Keratinocyte (primary cell): Measurements from ENCODE around the gene EYA4. TPM values are rescaled to one million over a fixed set of nuclear protein-coding genes. Genes with fewer than 3 reads are reported as not detected.

Source experiments
- DNase-seq: peaks from one replicate; pipeline ENCODE4 v3.0.0-alpha.2; 2011; ENCODE audit warnings: low read depth, missing footprints, low spot score
- FAIRE-seq: peaks from 2 replicates; lab custom pipeline; 2011; peaks lifted over from hg19 to GRCh38; lab: Jason Lieb, UNC
- H2AFZ ChIP-seq: 2 replicates; pipeline ENCODE4 v1.6.0; 2012; ENCODE audit warnings: low read length, control low read depth, inconsistent platforms; ENCODE audit not compliant: control insufficient read depth
- H3K27ac ChIP-seq: 2 replicates; pipeline ENCODE4 v1.5.1; 2011; ENCODE audit warnings: low read length; ENCODE audit not compliant: control insufficient read depth, insufficient read depth
- H3K27me3 ChIP-seq: 3 replicates; pipeline ENCODE4 v1.6.0; 2011; ENCODE audit warnings: low read length; ENCODE audit not compliant: control insufficient read depth, insufficient read depth; ENCODE audit errors: extremely low read depth
- H3K36me3 ChIP-seq, 2 experiments: 2 replicates in 1 of 2; 3 replicates in 1 of 2; pipeline ENCODE4 v1.5.1; 2011; ENCODE audit warnings: low read length in 2 of 2, mild to moderate bottlenecking in 1 of 2; ENCODE audit not compliant: control insufficient read depth in 2 of 2, insufficient read depth in 2 of 2; ENCODE audit errors: extremely low read depth in 1 of 2
- H3K4me1 ChIP-seq: 3 replicates; pipeline ENCODE4 v1.5.1; 2011; ENCODE audit warnings: low read length; ENCODE audit not compliant: control insufficient read depth, insufficient read depth; ENCODE audit errors: extremely low read depth
- H3K4me2 ChIP-seq: 3 replicates; pipeline ENCODE4 v1.6.0; 2011; ENCODE audit warnings: low read depth, low read length; ENCODE audit not compliant: control insufficient read depth, insufficient read depth; ENCODE audit errors: extremely low read depth
- H3K4me3 ChIP-seq, 3 experiments: fragments of 200-600 bp in 1 of 3; sonication (generic) in 1 of 3; 2 replicates in 2 of 3; 3 replicates in 1 of 3; pipeline ENCODE4 v1.5.1; 2011 to 2016; ENCODE audit warnings: low read length in 3 of 3, mild to moderate bottlenecking in 3 of 3, control low read depth in 2 of 3, inconsistent platforms in 1 of 3, low read depth in 1 of 3, mixed read lengths in 1 of 3, mixed run types in 1 of 3, moderate library complexity in 1 of 3; ENCODE audit not compliant: control insufficient read depth in 2 of 3, insufficient read depth in 2 of 3; ENCODE audit errors: extremely low read depth in 1 of 3
- H3K79me2 ChIP-seq: 2 replicates; pipeline ENCODE4 v1.6.0; 2012; ENCODE audit warnings: low read length; ENCODE audit not compliant: control insufficient read depth, insufficient read depth
- H3K9ac ChIP-seq: 3 replicates; pipeline ENCODE4 v1.6.0; 2011; ENCODE audit warnings: low read length; ENCODE audit not compliant: control insufficient read depth, insufficient read depth; ENCODE audit errors: extremely low read depth
- H3K9me1 ChIP-seq: 3 replicates; pipeline ENCODE4 v1.6.0; 2011; ENCODE audit warnings: low read length; ENCODE audit not compliant: control insufficient read depth, insufficient read depth; ENCODE audit errors: extremely low read depth
- H3K9me3 ChIP-seq: 2 replicates; pipeline ENCODE4 v1.5.1; 2012; ENCODE audit warnings: low read depth, low read length; ENCODE audit not compliant: control insufficient read depth
- H4K20me1 ChIP-seq: 3 replicates; pipeline ENCODE4 v1.6.0; 2011; ENCODE audit warnings: low read length; ENCODE audit not compliant: control insufficient read depth, insufficient read depth; ENCODE audit errors: extremely low read depth
- EZH2 ChIP-seq: IDR thresholded peaks from one replicate; pipeline ENCODE4 v1.6.1; 2012; ENCODE audit warnings: inconsistent platforms, mild to moderate bottlenecking, low read length, moderate library complexity
- dilution Hi-C: fragments of 300-500 bp; cut with MboI; formaldehyde crosslinking; loops from one replicate; pipeline ENCODE4 v1.7.0; 2020; ENCODE audit warnings: low sequenced_read_pairs; ENCODE audit not compliant: extremely low pct_ligation_motif_present
- polyA plus RNA-seq, 5 experiments: library from polyadenylated mRNA; depleted of rRNA in 3 of 5; stranded (reverse) in 3 of 5; stranded (forward) in 1 of 5; unstranded in 1 of 5; fragments of >200 nt; gene quantifications; 1 replicate in 1 of 5; 2 replicates in 3 of 5; 3 replicates in 1 of 5; pipeline versions ENCODE4 v1.2.1 to v1.2.3, GENCODE V29; 2011 to 2012; ENCODE audit warnings: missing spikeins in 2 of 5, low read depth in 1 of 5, low replicate concordance in 1 of 5
- TF ChIP-seq, protein P1 (sequence below), 3 experiments: IDR thresholded peaks in 1 of 3; conservative IDR thresholded peaks in 1 of 3; optimal IDR thresholded peaks in 1 of 3; 2 replicates in 2 of 3; 3 replicates in 1 of 3; pipeline versions ENCODE3 to v1.5.1; 2011; ENCODE audit warnings: low read length in 3 of 3, mild to moderate bottlenecking in 3 of 3, moderate library complexity in 2 of 3, control low read depth in 1 of 3, inconsistent platforms in 1 of 3; ENCODE audit not compliant: insufficient read depth in 2 of 3; ENCODE audit errors: extremely low read depth in 1 of 3

EYA4 gene
- polyA plus RNA-seq, 1 donor (not counting 4 experiments of a cell fraction or from before 2014, with no cell fraction given), result 0.01 TPM

DNA sequence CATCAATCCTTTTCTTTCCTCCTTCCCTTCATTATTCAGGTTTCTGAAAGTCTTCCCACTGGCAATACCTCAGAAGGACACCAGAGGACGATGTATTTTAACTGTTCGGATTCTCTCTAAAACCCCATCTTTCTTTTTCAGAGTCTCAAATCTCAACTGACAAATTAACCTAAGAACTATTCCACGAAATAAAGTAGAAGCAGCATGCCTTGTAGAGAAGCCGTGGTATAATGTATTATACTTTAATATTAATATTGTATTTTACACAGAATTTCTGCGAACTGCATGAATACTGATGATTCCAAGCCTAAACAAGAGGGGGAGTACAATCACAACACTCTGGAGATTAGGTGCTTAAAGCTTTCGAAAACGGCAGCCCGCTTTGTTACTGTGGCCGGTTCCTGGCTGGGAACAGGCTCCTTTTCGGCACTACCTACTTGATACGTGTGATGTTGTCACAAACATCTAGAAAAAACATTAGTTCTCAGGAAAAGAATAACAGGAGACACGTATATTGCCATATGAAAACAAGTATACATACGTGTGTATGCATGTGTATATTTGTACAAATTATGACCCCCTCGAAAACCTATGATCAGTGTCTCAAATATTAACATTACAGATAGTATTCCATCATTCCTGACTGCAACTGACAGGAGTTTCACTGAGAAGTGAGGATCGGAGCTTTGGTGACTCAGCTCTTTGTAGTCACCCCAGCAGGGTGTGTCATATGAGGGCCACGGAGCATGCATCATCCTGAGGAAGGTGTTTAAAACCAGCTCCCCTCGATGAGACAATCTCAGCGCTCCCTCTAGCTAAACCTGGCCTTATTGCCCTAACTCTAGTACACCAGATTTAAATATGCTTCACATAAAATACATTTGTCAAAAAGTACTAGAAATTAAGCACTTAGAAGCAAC lies 328.1 kb downstream of the EYA4 start:
- Histone ChIP-seq H3K27me3 (no peaks in the 10 kb centered on the region), H3K36me3 (no peaks in the 10 kb centered on the region), H3K9ac (peak overlapping the region; percentile 71), H3K27ac (peak overlapping the region; percentile 72), H3K4me1 (peaks cover 9% of the 10 kb centered on the region), H3K9me1 (no peaks in the 10 kb centered on the region), H3K4me2 (peak overlapping the region; percentile 90), H2AFZ (peak overlapping the region; percentile 65), H3K9me3 (no peaks in the 10 kb centered on the region), H4K20me1 (no peaks in the 10 kb centered on the region), H3K79me2 (no peaks in the 10 kb centered on the region), H3K4me3 (peak overlapping the region; percentile 3 to 58 (median 56))
- TF ChIP-seq, protein P1, sequence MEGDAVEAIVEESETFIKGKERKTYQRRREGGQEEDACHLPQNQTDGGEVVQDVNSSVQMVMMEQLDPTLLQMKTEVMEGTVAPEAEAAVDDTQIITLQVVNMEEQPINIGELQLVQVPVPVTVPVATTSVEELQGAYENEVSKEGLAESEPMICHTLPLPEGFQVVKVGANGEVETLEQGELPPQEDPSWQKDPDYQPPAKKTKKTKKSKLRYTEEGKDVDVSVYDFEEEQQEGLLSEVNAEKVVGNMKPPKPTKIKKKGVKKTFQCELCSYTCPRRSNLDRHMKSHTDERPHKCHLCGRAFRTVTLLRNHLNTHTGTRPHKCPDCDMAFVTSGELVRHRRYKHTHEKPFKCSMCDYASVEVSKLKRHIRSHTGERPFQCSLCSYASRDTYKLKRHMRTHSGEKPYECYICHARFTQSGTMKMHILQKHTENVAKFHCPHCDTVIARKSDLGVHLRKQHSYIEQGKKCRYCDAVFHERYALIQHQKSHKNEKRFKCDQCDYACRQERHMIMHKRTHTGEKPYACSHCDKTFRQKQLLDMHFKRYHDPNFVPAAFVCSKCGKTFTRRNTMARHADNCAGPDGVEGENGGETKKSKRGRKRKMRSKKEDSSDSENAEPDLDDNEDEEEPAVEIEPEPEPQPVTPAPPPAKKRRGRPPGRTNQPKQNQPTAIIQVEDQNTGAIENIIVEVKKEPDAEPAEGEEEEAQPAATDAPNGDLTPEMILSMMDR (optimal IDR thresholded peaks at IDR 0.05 in 1 of 3, IDR thresholded peaks at IDR 0.05 in 1 of 3, conservative IDR thresholded peaks at IDR 0.05 in 1 of 3; ENCODE audit: extremely low read depth in 1 of 3, insufficient read depth in 2 of 3, low read length in 3 of 3), result peak; percentile 57 to 85 (median 80)
- no peak for TF ChIP-seq EZH2
- DNase-seq, result peak; percentile 38
- FAIRE-seq, result peak; percentile 95
- dilution Hi-C loops, result no loop called here

DNA sequence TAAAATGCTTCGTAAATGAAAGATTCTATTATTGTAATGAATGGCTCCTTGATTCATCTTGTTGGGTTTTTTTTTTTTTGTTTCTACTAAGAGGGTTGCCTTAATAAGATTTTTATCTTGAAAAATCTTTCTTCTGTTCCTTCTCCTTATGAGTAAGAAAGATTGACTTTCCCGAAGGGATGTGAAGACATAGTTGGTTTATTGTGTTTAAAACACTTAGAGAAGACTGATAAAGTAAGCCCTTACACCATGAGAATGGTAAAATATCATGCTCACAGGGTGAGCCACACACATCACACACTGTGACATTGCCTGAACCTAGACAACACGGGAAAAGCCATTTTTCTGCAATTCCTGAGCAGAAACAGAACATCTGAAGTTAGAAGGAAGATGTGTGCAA lies 330.5 kb downstream of the EYA4 start:
- no peak overlapping the region for H2AFZ ChIP-seq
- dilution Hi-C loops, result no loop called here

More for the DNA sequence above, 330.5 kb downstream of the EYA4 start:
- no peaks in the 10 kb centered on the region for H3K79me2 ChIP-seq
- no peaks in the 10 kb centered on the region for H4K20me1 ChIP-seq
- H3K9ac ChIP-seq, result no peak overlapping the region
- no peaks in the 10 kb centered on the region for H3K27me3 ChIP-seq
- H3K4me1 ChIP-seq, result peaks cover 9% of the 10 kb centered on the region
- H3K27ac ChIP-seq, result no peak overlapping the region
- no peaks in the 10 kb centered on the region for H3K9me3 ChIP-seq
- no peak for TF ChIP-seq EZH2
- TF ChIP-seq, protein P1 (optimal IDR thresholded peaks at IDR 0.05 in 1 of 3, IDR thresholded peaks at IDR 0.05 in 1 of 3, conservative IDR thresholded peaks at IDR 0.05 in 1 of 3; ENCODE audit: extremely low read depth in 1 of 3, insufficient read depth in 2 of 3, low read length in 3 of 3), result no peak
- FAIRE-seq, result no peak
- H3K36me3 ChIP-seq, result no peaks in the 10 kb centered on the region
- H3K4me3 ChIP-seq, result no peak overlapping the region
- no peaks in the 10 kb centered on the region for H3K9me1 ChIP-seq
- H3K4me2 ChIP-seq, result no peak overlapping the region
- no peak for DNase-seq
